Fibroblast of skin of right biceps (primary cell): ENCODE data around the gene CADM1.

Experiments
- DNase-seq: peaks from one replicate; pipeline ENCODE4 v3.0.0-alpha.2; 2013

CADM1 gene

GRCh38 chr11:115311949-115312348 lies 192.3 kb downstream of the CADM1 start:
- no peak for DNase-seq

DNA sequence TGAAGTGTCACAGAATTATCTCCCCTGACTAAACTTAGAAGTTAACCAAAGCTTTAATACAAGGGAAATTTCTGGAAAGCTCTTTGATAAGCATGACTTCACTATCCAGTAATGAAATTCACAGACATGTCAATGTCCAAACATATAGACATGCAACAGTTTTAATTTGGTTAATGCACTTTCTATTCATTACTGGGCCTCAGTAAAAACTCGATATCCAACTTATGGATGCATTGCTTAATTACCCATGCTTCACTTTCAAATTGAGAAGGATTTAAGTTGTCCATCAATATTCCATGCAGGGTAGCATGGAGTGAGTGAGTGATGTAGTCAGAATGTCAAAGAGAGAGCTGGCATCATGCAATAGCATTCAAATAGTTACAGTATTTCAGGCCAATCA lies 197.5 kb downstream of the CADM1 start:
- no peak for DNase-seq

DNA sequence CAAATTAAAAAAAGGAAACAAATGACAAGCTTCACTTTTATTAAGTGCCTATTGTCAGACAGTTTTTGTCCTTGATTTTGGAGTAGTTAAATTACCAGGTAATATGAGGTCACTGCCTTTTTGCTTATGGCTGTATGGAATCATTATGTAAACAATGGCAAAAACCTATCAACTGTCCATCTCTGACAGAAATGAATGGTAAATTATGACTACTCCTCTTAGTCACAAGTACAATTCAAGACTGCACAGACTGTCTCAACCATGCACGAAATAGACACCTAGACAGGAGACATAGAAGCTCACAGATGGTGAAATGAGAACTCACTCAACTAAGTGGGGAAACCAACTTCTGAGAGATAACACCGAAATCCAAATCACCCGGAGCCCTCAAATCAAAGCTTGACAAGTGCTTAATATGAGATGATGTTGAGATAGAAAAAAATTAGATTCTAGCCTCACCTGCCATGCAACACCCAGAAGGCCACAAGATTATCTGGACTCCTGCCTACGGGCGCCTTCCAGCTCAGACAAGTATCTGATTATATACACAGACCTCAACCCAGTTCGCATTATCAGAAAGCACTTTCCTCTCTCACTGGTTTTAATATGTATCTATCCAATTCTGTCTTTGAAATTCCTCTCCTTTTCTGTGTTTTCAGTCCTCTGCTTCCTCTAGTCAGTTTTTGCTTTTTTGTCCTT lies 199.3 kb downstream of the CADM1 start:
- no peak for DNase-seq

DNA sequence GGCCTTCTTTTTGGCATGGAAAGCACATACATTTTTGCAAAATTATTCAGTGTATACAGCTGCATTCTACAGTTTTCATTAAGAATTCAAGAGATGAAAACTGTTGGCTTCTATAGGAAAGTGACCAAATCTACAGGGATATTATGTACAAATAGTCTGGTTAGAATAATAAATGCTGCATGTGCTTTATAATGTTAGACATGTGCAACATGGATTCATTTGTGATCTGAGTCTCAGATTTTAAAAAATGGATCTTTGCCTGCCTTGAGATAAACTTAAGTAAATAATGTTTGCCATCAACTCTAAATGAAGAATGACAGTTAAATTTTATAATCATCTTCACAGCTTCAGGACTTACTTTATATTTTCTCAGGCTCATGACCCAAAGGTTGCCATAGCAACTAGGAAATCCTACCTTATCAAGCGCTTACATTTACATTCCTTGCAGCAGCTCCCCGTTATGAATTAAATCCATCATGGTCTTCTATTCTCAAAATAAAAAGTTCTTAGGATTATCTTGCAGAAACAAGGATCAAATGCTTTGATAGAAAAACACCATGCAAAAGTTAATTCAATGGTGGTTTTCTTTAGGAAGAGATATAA lies 200.2 kb downstream of the CADM1 start:
- no peak for DNase-seq

DNA sequence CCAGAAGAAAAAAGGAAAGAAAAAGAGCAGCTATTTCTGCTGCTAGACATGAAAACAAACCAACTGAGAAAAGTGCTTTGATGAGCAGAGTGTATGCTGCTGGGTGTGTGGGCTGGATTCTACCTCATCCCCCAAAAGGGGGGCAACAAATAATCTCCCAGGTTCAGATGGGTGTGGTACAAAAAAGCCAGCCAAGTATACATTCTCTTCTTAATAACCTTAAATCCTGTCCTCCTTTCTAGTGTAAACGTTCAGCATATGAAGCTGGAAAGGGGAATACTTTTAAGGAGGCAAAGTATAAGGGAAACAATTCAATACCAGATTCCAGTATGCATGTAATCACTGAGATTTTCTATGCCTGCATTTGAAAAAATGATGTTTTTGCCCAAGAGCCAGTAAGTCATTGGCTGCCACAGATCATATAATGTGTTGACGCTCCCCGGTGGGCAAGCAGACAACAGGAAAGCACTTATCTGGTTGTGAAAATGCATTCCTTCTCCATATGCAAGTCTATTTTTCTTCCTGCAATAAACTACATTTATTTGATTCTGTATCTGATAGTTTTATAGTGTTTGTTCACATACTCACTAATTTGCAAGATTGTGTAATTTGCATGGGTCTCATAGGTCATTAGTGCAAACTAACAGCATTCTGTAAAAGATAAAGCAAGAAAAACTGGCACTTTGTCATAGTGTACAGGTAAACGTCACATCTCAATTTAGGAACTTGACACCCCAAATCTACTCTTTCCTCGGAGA lies 201.1 kb downstream of the CADM1 start:
- DNase-seq: peak; percentile 16

DNA sequence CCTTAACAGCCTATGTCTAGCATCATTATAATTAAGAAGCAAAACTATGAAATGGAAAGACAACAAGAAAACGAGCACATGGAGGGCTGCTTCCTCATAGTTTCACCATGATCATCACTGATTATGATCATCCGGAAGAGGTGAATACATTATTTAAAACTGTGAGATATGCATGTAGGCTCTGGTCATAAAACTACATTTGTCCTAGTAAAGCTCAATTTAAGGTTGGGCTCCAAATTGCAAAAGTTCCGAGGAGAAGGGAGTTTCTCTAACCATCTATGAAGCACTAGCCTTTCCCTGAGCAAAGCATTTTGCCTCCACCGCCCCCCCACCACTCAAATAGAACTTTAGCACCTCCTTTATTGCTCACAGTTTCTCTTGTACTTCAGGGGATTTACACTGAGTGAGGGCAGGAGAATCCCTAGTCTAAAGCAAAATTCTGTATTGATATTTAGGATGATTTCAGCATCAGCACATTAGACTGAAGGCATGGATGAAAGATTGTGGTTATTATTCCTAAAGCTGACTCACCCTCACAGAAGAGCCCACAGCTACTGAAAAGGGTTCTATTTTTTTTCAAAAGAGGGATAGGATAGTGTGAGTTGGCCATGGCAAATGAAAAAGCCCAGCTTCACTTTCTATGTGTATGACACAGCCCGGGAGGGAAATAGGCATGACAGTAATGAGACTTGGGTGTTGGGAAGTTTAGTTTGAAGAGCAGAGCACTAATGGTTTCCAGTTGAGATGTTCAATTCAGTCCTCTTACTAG lies 203.4 kb downstream of the CADM1 start:
- peak; percentile 82 for DNase-seq

GRCh38 chr11:115298300-115299012 lies 205.8 kb downstream of the CADM1 start:
- no peak for DNase-seq

DNA sequence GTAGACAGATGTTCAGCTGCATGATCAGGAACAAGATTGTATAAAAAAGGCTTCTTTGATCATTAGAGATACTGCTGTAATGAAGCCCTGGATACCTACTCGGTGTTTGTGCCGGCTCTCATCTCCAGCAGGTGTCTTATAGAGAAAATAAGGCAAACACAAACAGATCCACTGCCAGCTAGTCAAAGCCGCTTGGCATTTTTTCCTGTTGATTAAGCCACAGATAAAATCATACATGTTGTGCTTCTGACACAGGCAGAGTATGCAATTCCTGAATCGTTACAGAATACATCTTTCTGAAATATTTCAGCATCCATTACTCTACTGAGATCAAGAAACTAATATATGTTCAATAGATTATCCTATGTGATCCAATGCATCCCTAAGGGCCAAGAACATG lies 206.9 kb downstream of the CADM1 start:
- no peak for DNase-seq

GRCh38 chr11:115291325-115291724 lies 212.9 kb downstream of the CADM1 start:
- no peak for DNase-seq

DNA sequence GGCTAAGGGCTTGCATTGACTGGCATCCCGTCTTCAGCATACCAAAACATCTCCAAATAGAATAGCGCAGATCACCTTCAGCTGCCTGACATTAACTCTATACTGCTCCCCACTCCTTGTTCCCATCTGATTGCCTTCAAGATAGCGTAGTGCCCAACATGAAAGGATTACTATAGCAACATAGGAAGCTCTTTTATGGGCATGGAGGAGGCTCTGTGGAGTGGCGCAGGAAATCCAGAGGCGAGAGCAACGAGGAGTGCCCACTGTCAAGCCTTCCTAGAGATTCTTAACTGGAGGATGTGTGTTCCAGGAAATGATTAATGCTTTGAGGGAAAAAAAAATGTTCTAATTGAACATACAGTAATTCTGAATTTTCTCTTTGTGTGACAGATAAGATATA lies 213.3 kb downstream of the CADM1 start:
- DNase-seq: no peak

GRCh38 chr11:115290479-115290878 lies 213.7 kb downstream of the CADM1 start:
- no peak for DNase-seq

DNA sequence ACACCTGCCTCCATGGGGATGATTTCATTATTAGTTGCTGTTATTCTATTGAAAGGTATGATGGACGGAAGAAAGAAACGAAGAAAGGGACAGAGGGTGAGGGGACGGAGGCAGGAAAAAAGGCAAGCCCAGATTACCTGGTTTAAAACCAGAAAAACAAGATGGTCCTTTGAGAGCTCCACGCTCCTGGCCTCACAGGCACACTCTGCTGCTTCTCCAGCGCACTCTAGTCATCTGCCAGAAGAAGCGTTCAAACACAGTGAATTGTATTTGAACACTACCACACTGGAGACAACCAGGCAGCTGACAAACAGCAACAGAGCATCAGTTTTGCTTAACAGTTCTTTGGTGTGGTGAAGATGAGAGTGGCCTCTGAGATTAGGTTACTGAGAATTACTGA lies 216.9 kb downstream of the CADM1 start:
- DNase-seq: no peak

GRCh38 chr11:115286614-115287013 lies 217.6 kb downstream of the CADM1 start:
- no peak for DNase-seq

- no peak for DNase-seq
Observed at GRCh38 chr11:115284773-115285172, 219.4 kb downstream of the CADM1 start.

- DNase-seq: no peak
Observed at GRCh38 chr11:115282923-115283322, 221.3 kb downstream of the CADM1 start.

DNA sequence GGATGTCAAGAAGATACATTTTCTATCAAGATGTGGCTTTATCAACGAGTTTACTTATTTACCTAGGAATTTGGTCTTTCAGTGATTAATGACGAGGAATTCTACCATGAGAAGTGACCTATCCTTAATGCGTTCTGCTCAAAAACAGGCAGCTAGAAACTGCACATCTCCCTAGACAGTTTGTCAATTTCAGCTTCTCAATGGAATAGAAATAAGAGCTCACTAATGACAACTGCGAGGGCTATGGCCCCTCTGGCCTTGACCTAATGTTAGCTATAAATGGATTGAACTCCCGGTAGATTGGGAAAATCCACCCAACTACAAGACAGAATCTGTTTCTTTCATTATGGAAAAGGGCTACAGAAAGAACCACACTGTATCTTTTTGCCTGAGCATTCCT lies 223.4 kb downstream of the CADM1 start:
- no peak for DNase-seq

- peak; percentile 75 for DNase-seq
Observed at GRCh38 chr11:115279813-115280761, 224.1 kb downstream of the CADM1 start.

GRCh38 chr11:115276799-115277198 lies 227.4 kb downstream of the CADM1 start:
- no peak for DNase-seq

DNA sequence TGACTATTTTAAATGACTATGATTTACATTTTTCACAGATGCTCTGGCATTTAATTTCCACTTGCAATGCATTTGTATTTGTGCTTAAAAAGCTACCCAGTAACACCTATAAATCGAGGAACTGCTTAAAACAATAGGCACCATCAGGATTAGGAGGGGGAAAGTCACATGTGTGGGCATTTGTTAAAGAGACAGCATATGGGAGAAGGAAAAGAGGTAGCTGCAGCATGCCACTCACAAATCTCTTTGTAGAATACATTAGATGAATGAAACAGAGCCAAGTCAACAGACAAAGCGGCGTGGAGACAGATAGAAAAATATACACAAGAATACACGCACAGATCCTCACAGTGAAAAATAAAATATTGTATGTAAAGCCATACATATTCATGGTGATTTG lies 228.0 kb downstream of the CADM1 start:
- DNase-seq: no peak

GRCh38 chr11:115275045-115275444 lies 229.2 kb downstream of the CADM1 start:
- no peak for DNase-seq

DNA sequence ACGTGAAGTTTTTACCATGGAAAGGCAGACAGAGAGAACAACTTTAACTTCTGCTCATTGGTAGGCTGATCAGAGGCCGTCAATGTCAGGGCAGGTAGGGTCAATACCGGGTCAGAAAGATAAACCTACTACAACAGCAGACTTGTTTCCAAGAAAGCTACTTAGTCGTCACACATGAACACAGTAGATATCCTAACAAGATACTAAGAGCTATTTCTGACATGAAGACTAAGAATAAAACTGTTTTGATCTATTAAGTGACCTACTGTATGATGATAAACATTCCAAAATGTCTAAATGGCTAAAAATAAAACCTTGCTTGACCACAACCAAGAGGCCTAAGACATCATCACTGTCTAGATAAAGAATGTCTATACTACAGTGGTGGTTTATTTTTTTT lies 231.3 kb downstream of the CADM1 start:
- peak; percentile 9 for DNase-seq

GRCh38 chr11:115271643-115272042 lies 232.6 kb downstream of the CADM1 start:
- no peak for DNase-seq
